ENCODE measurements around the gene SS18L1. TPM values are rescaled to one million over a fixed set of nuclear protein-coding genes. Genes with fewer than 3 reads are reported as not detected.

The SS18L1 gene
- total RNA-seq, 2 experiments from 2014 or later: 17.0 to 17.7 TPM

- Histone ChIP-seq H2AFZ (ENCODE audit: low read length) (no peak overlapping the region), H3K4me2 (ENCODE audit: low read length) (no peak overlapping the region), H3K4me3 (ENCODE audit: low read depth, low read length, poor library complexity, severe bottlenecking) (no peak overlapping the region), H3K36me3 (ENCODE audit: insufficient read depth, low read length) (peaks cover 29% of the 10 kb centered on the region), H3K9me2 (ENCODE audit: insufficient read depth, low read length) (no peaks in the 10 kb centered on the region), H3K79me2 (ENCODE audit: insufficient read depth, low read depth, low read length) (no peaks in the 10 kb centered on the region), H3K27ac (ENCODE audit: low read depth, low read length, poor library complexity, severe bottlenecking) (no peak overlapping the region), H3K4me1 (ENCODE audit: insufficient read depth, low read length, poor library complexity, severe bottlenecking) (no peaks in the 10 kb centered on the region), H4K20me1 (ENCODE audit: insufficient read depth, low read length) (no peaks in the 10 kb centered on the region), H3K9me3 (ENCODE audit: low read length) (no peaks in the 10 kb centered on the region)
- ChIA-PET CTCF (ENCODE audit: unreplicated experiment) (no interaction called here), POLR2A (no interaction called here)
- no TSS peak for BruUV-seq (replicated peaks)
- DNase-seq (ENCODE audit: low spot score): peak; percentile 69
- intact Hi-C loops (cut with micrococcal nuclease; ENCODE audit: unreplicated experiment): loop anchor here (1.0 to 5.0 kb wide), 2 partner anchors 144 to 175 kb away; no protein-coding TSS in a partner anchor
- TF ChIP-seq EZH2phosphoT487 (IDR thresholded peaks at IDR 0.05; ENCODE audit: borderline replicate concordance, low read depth, low read length) (no peak), CTCF (conservative IDR thresholded peaks at IDR 0.05; ENCODE audit: low read length) (peak; percentile 81)
Observed at GRCh38 chr20:62156592-62157386, 13.2 kb downstream of the SS18L1 start.

GRCh38 chr20:62157387-62158087, 14.0 kb downstream of the SS18L1 start:
- ChIA-PET POLR2A (no interaction called here), CTCF (ENCODE audit: unreplicated experiment) (no interaction called here)
- Histone ChIP-seq H2AFZ (ENCODE audit: low read length) (no peak overlapping the region), H3K4me1 (ENCODE audit: insufficient read depth, low read length, poor library complexity, severe bottlenecking) (no peaks in the 10 kb centered on the region), H3K27ac (ENCODE audit: low read depth, low read length, poor library complexity, severe bottlenecking) (no peak overlapping the region), H3K36me3 (ENCODE audit: insufficient read depth, low read length) (peaks cover 24% of the 10 kb centered on the region), H3K79me2 (ENCODE audit: insufficient read depth, low read depth, low read length) (no peaks in the 10 kb centered on the region), H3K9me2 (ENCODE audit: insufficient read depth, low read length) (no peaks in the 10 kb centered on the region), H4K20me1 (ENCODE audit: insufficient read depth, low read length) (no peaks in the 10 kb centered on the region), H3K4me2 (ENCODE audit: low read length) (no peak overlapping the region), H3K4me3 (ENCODE audit: low read depth, low read length, poor library complexity, severe bottlenecking) (no peak overlapping the region), H3K9me3 (ENCODE audit: low read length) (no peaks in the 10 kb centered on the region)
- no peak for DNase-seq (ENCODE audit: low spot score)
- no peak for TF ChIP-seq EZH2phosphoT487 (IDR thresholded peaks at IDR 0.05; ENCODE audit: borderline replicate concordance, low read depth, low read length)
- no peak for TF ChIP-seq CTCF (conservative IDR thresholded peaks at IDR 0.05; ENCODE audit: low read length)
- BruUV-seq (replicated peaks): no TSS peak
- intact Hi-C loops (cut with micrococcal nuclease; ENCODE audit: unreplicated experiment): loop anchor here (1.0 to 5.0 kb wide), 2 partner anchors 145 to 176 kb away; no protein-coding TSS in a partner anchor

GRCh38 chr20:62158088-62158400, 14.5 kb downstream of the SS18L1 start:
- no peaks in the 10 kb centered on the region for H3K79me2 ChIP-seq (ENCODE audit: insufficient read depth, low read depth, low read length)
- CTCF ChIA-PET (ENCODE audit: unreplicated experiment): no interaction called here

More at GRCh38 chr20:62158088-62158400, 14.5 kb downstream of the SS18L1 start:
- TF ChIP-seq EZH2phosphoT487 (IDR thresholded peaks at IDR 0.05; ENCODE audit: borderline replicate concordance, low read depth, low read length) (no peak), CTCF (conservative IDR thresholded peaks at IDR 0.05; ENCODE audit: low read length) (no peak)
- POLR2A ChIA-PET: no interaction called here
- no peak overlapping the region for H3K27ac ChIP-seq (ENCODE audit: low read depth, low read length, poor library complexity, severe bottlenecking)
- H3K4me3 ChIP-seq (ENCODE audit: low read depth, low read length, poor library complexity, severe bottlenecking): no peak overlapping the region
- no peaks in the 10 kb centered on the region for H3K9me2 ChIP-seq (ENCODE audit: insufficient read depth, low read length)
- H3K4me2 ChIP-seq (ENCODE audit: low read length): no peak overlapping the region
- H3K36me3 ChIP-seq (ENCODE audit: insufficient read depth, low read length): peaks cover 19% of the 10 kb centered on the region
- BruUV-seq (replicated peaks): no TSS peak
- H2AFZ ChIP-seq (ENCODE audit: low read length): no peak overlapping the region
- DNase-seq (ENCODE audit: low spot score): no peak
- H3K9me3 ChIP-seq (ENCODE audit: low read length): no peaks in the 10 kb centered on the region
- intact Hi-C loops (cut with micrococcal nuclease; ENCODE audit: unreplicated experiment): loop anchor here (5.0 kb wide), 1 partner anchor 146 kb away; no protein-coding TSS in a partner anchor
- H3K4me1 ChIP-seq (ENCODE audit: insufficient read depth, low read length, poor library complexity, severe bottlenecking): no peaks in the 10 kb centered on the region
- H4K20me1 ChIP-seq (ENCODE audit: insufficient read depth, low read length): no peaks in the 10 kb centered on the region

Data from OCI-LY7 (cell line).